ENCODE results near the gene SLC17A9. TPM values are rescaled to one million over a fixed set of nuclear protein-coding genes. Genes with fewer than 3 reads are reported as not detected.

SLC17A9 gene
- total and polyA plus RNA-seq, 2 of the 8 experiments (the other 6 are each of a cell fraction or from before 2014, with no cell fraction given): 23.5 to 35.2 TPM

DNA sequence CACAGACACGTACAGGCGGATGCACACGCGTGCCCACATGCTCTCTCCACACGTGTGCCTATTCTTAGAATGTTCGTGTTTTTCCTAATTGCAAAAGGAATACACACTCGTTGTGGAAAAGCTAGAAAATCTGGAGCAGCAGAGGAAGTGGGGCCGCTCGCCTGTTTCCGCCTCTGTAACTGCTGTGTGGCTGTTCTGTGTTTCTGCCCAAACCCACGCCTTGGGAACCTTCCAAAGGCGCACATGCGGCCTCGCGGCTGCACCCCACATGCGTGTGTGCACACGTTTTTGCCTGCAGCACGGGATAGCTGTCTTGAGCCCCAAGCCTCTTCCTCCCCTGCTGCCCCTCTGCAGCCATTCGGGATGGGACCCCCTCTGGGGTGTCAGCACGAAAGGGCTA, 12.2 kb downstream of the SLC17A9 start:
- H4K91ac ChIP-seq (replicated peaks; ENCODE audit: insufficient read length, low read length): no peak overlapping the region
- no peak overlapping the region for H3K14ac ChIP-seq (ENCODE audit: insufficient read length)
- H2BK120ac ChIP-seq (replicated peaks; ENCODE audit: low read depth, low read length): no peak overlapping the region
- CTCF ChIA-PET (ENCODE audit: partially characterized antibody): interaction anchor here (0.7 to 8.1 kb wide), 8 partner anchors 10 to 57 kb away, joined by 3 to 53 read pairs (median 4); partner anchors contain the start of gene BHLHE23
- no peak overlapping the region for H4K8ac ChIP-seq (ENCODE audit: extremely low read depth, insufficient read depth, low read length)
- no peak overlapping the region for H2BK20ac ChIP-seq (ENCODE audit: low read length)
- H3K79me2 ChIP-seq (ENCODE audit: control insufficient read depth in 1 of 2, insufficient read depth in 2 of 2, low read length in 2 of 2): no peaks in the 10 kb centered on the region
- POLR2A ChIA-PET (ENCODE audit: partially characterized antibody): interaction anchor here (1.0 to 1.9 kb wide), 6 partner anchors 11 to 57 kb away, joined by 3 to 9 read pairs (median 4); partner anchors contain the start of gene GID8
- TF ChIP-seq KDM5A (IDR thresholded peaks at IDR 0.05; ENCODE audit: low read length) (no peak), POLR2A (IDR thresholded peaks at IDR 0.05; ENCODE audit: control extremely low read depth in 1 of 2, low read depth in 2 of 2, low read length in 2 of 2) (no peak), CTBP2 (IDR thresholded peaks at IDR 0.05; ENCODE audit: borderline replicate concordance, insufficient read depth, insufficient read length, low read length) (no peak), CBX5 (IDR thresholded peaks at IDR 0.05; ENCODE audit: low read depth, low read length) (no peak)
- TF ChIP-seq, protein P1, sequence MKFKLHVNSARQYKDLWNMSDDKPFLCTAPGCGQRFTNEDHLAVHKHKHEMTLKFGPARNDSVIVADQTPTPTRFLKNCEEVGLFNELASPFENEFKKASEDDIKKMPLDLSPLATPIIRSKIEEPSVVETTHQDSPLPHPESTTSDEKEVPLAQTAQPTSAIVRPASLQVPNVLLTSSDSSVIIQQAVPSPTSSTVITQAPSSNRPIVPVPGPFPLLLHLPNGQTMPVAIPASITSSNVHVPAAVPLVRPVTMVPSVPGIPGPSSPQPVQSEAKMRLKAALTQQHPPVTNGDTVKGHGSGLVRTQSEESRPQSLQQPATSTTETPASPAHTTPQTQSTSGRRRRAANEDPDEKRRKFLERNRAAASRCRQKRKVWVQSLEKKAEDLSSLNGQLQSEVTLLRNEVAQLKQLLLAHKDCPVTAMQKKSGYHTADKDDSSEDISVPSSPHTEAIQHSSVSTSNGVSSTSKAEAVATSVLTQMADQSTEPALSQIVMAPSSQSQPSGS (IDR thresholded peaks at IDR 0.05; ENCODE audit: low read length): no peak
- no peak overlapping the region for H3K18ac ChIP-seq (ENCODE audit: extremely low read depth, low read length)
- H4K5ac ChIP-seq (ENCODE audit: insufficient read length, low read depth, low read length): no peak overlapping the region
- peaks cover 0 to 8% of the 10 kb centered on the region in 2 experiments for H4K20me1 ChIP-seq (replicated peaks in 1 of 2; ENCODE audit: control insufficient read depth in 1 of 2, insufficient read depth in 2 of 2, low read length in 2 of 2)
- H3K4me3 ChIP-seq (ENCODE audit: extremely low read depth in 1 of 4, insufficient read depth in 2 of 4, low read depth in 3 of 4, low read length in 4 of 4): no peak overlapping the region
- DNase-seq (ENCODE audit: low read depth in 1 of 2, low spot score in 2 of 2): no peak
- no peak overlapping the region for H2AK5ac ChIP-seq (ENCODE audit: low read depth, low read length)
- H2BK15ac ChIP-seq (ENCODE audit: low read length): no peak overlapping the region
- H3K79me1 ChIP-seq (ENCODE audit: low read depth, low read length): no peaks in the 10 kb centered on the region
- no peaks in the 10 kb centered on the region for H3K9me3 ChIP-seq (ENCODE audit: insufficient read depth in 2 of 2, low read depth in 1 of 2, low read length in 1 of 2)
- H2BK12ac ChIP-seq (ENCODE audit: low read depth, low read length): no peak overlapping the region
- no peak overlapping the region for H3K4me2 ChIP-seq (ENCODE audit: insufficient read depth in 1 of 2, low read depth in 2 of 2, low read length in 2 of 2)
- no peak overlapping the region for H2BK5ac ChIP-seq (ENCODE audit: low read depth, low read length)
- H3K4me1 ChIP-seq (replicated peaks in 1 of 4; ENCODE audit: control insufficient read depth in 3 of 4, insufficient read depth in 4 of 4, low read length in 3 of 4): peaks cover 0 to 3% (median 0%) of the 10 kb centered on the region in 4 experiments; a peak in 2 of 7 replicates
- H3K23ac ChIP-seq (ENCODE audit: insufficient read length): no peak overlapping the region
- FAIRE-seq: no peak
- H3K23me2 ChIP-seq (ENCODE audit: low read depth, low read length): no peaks in the 10 kb centered on the region
- no peak overlapping the region for H3K27ac ChIP-seq (ENCODE audit: low read depth, low read length)
- no peak overlapping the region for H3K56ac ChIP-seq (replicated peaks; ENCODE audit: insufficient read length, low read depth, low read length)
- H3K36me3 ChIP-seq (ENCODE audit: control insufficient read depth in 2 of 4, insufficient read depth in 4 of 4, low read length in 3 of 4): peaks cover 0 to 7% (median 0%) of the 10 kb centered on the region in 4 experiments; a peak in 3 of 8 replicates
- no peaks in the 10 kb centered on the region for H3K27me3 ChIP-seq (replicated peaks in 1 of 4; ENCODE audit: control insufficient read depth in 3 of 4, extremely low read depth in 1 of 4, insufficient read depth in 3 of 4, low read length in 3 of 4)
- H3K9ac ChIP-seq (replicated peaks in 1 of 4; ENCODE audit: extremely low read depth in 1 of 4, low read depth in 3 of 4, low read length in 3 of 4): no peak overlapping the region
- H2AFZ ChIP-seq (ENCODE audit: low read length): no peak overlapping the region
- no peak overlapping the region for H3K4ac ChIP-seq (replicated peaks; ENCODE audit: insufficient read length, low read depth, low read length)
- WGBS, 2 experiments (ENCODE audit: extremely low coverage in 1 of 2, insufficient coverage in 1 of 2, insufficient read length in 1 of 2, insufficient replicate concordance in 2 of 2, low coverage in 1 of 2, low lambda C conversion rate in 2 of 2, missing lambda C conversion rate in 1 of 2): 93% methylated on average over 16 of the region's 20 CpGs; no CpG with 5 or more reads in 1 of the 2 experiments

All from H1 (cell line).